ENCODE measurements around the gene BCL11A. TPM values are rescaled to one million over a fixed set of nuclear protein-coding genes. Genes with fewer than 3 reads are reported as not detected.

Gene BCL11A
- total RNA-seq, 1 donor from 2014 or later, result 4.4 TPM

DNA sequence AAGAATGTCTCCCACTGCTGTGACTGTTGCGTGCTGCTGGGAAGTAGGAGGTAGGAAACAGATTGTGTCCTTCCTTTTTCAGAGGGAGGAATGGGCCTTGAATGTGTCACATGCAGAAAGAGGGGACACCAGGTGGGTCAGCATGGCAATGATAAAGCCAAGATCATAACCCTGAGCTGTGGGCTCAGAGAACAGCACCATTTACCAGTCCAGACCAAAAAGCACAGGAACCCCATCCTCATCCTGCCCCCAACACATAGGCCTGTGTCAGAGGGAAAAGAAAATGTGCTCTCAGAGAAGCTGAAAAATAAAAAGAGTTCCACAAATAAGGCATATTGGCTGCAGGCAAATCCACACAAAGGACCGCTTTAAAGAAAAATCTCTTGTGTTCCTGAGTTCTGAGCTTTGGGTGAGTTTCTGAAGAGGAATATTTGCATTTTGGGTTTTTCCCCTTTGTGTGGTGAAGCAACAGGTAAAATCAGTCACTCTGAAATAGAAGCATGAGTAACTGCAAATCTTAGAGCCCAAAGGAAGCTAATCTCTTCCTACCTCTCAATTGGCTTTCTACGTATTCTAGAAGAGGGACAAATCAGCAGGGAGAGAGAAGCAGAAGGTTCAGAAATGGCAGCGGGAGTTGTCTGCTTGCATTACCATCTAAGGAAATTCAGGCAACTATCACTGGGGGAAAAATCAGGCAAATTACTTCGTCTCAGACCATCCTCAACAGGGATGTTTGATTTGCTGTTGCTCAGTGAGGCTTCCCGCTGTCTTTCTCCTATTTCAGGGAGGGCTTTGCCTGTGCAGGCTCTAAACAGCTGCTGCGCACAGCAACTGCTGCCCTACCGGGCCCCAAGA lies 106.8 kb downstream of the BCL11A start:
- no peak overlapping the region for H3K4me3 ChIP-seq (ENCODE audit: low read depth, low read length)
- no peak for DNase-seq (ENCODE audit: low read depth)
- TF ChIP-seq CTCF (conservative IDR thresholded peaks at IDR 0.05; ENCODE audit: low read depth, low read length), result no peak

DNA sequence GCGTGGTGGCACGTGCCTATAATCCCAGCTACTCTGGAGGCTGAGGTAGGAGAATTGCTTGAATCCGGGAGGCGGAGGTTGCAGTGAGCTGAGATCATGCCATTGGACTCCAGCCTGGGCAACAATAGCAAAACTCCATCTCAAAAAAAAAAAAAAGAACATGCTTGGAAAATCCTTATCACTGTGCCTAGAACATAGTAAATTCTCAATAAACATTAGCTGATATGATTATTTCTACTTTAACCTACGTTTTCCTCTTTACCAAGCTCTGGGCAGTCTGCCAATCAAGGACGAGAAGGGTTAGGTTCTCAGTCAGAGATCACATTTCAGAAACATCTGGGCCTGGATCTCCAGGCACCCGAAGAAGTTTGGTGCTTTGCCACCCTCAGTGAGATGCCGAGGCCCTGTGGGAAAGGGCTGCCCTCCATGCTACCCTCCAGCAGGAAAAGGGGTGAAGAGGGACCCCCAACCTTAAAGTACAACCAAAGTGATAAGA lies 107.7 kb downstream of the BCL11A start:
- no peak for DNase-seq (ENCODE audit: low read depth)
- no peak for TF ChIP-seq CTCF (conservative IDR thresholded peaks at IDR 0.05; ENCODE audit: low read depth, low read length)
- no peak overlapping the region for H3K4me3 ChIP-seq (ENCODE audit: low read depth, low read length)

- TF ChIP-seq CTCF (conservative IDR thresholded peaks at IDR 0.05; ENCODE audit: low read depth, low read length), result no peak
- no peak for DNase-seq (ENCODE audit: low read depth)
- H3K4me3 ChIP-seq (ENCODE audit: low read depth, low read length), result no peak overlapping the region
These were observed 110.8 kb downstream of the BCL11A start for GRCh38 chr2:60442608-60443007.

DNA sequence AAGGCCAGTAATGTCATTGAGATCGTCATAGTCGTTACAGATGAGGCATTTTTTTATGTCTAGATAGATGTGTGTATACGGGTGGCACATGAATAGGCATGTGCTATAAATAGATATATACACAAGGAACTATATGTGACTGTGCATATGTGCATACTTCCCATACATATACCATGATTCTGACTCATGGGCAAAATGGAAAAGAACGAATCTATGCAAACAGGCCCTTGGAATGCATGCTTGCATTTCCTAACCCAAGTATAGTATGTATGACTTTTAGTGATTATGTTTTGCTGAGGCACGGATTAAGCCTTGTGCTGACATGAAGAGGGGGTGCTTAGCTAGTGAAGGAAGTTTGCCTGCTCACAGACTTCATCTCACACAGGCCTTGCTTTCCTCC lies 111.7 kb downstream of the BCL11A start:
- DNase-seq (ENCODE audit: low read depth), result no peak

DNA sequence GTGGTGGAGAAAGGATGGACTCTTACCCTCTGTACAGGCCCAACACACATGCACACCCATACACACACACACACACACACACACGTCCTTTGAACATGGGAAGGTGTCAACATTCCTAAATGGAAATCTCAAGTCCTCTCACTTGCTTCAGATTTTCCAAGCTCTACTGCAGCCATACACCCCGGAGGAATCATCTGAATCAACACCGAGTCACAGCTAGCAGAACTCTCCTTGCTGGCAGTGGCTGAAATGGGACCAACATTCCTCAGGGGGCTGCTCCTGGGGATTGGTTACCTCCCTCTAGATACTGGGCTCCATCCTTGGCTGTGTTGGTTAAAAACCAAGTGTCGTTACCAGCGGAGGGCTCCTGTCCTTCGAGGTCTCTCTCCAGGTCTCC lies 112.7 kb downstream of the BCL11A start:
- DNase-seq (ENCODE audit: low read depth), result no peak
- TF ChIP-seq CTCF (conservative IDR thresholded peaks at IDR 0.05; ENCODE audit: low read depth, low read length), result no peak
- H3K4me3 ChIP-seq (ENCODE audit: low read depth, low read length), result no peak overlapping the region

More for the DNA sequence above, 111.7 kb downstream of the BCL11A start:
- no peak for TF ChIP-seq CTCF (conservative IDR thresholded peaks at IDR 0.05; ENCODE audit: low read depth, low read length)
- H3K4me3 ChIP-seq (ENCODE audit: low read depth, low read length), result no peak overlapping the region

DNA sequence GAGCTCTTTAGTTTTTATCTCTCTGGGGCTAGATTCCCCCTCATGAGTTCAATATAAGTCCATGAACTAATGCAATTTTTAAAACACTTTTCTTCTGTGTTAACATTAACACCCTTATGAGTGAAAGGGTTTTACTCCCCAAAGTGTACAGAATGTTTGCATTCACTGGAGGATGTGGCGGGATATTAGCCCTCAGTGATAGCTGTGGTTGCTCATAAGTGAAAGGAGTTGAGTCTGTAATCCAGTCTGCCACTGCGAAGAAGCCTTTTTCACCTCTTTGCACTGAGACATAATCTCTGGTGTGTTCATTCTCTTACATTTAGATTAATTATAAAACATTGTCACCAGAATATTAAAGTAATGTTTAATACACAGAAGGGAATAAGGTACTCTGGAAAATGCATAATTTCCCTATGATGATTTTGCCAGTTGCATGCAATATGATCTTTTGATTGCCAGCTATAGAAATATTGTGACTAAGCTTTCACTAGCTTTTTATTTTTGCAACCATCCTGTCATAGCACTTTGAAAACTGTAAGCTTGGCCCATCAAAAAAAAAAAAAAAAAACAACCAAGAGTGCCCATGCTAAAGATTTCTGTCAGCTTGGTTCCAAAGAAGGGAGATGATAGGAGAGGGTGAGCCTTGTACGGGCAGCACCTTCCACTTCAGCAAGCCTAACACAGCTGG lies 113.2 kb downstream of the BCL11A start:
- no peak for TF ChIP-seq CTCF (conservative IDR thresholded peaks at IDR 0.05; ENCODE audit: low read depth, low read length)
- no peak overlapping the region for H3K4me3 ChIP-seq (ENCODE audit: low read depth, low read length)
- no peak for DNase-seq (ENCODE audit: low read depth)

Measured in epithelial cell of proximal tubule (primary cell).